H9 (cell line): ENCODE results near the gene TRIB2. TPM values are rescaled to one million over a fixed set of nuclear protein-coding genes. Genes with fewer than 3 reads are reported as not detected.

Experiments
- DNase-seq: peaks from one replicate; pipeline ENCODE4 v3.0.0-alpha.2; 2017
- H2AFZ ChIP-seq: one replicate; pipeline ENCODE4 v1.6.1; 2013; ENCODE audit warnings: mild to moderate bottlenecking, low read length, control low read depth, moderate library complexity
- H2AK5ac ChIP-seq: 2 replicates; pipeline ENCODE4 v1.6.1; 2013; ENCODE audit warnings: low read length, control low read depth, mixed read lengths; ENCODE audit not compliant: insufficient read length
- H2BK120ac ChIP-seq: one replicate; pipeline ENCODE4 v1.6.1; 2013; ENCODE audit warnings: low read depth, mild to moderate bottlenecking, low read length, control low read depth, inconsistent platforms; ENCODE audit not compliant: poor library complexity, severe bottlenecking
- H2BK12ac ChIP-seq: 2 replicates; pipeline ENCODE4 v1.6.1; 2013; ENCODE audit warnings: low read length, control low read depth, mixed read lengths, low read depth; ENCODE audit not compliant: insufficient read length
- H2BK15ac ChIP-seq: 2 replicates; pipeline ENCODE4 v1.6.1; 2013; ENCODE audit warnings: low read depth, low read length, control low read depth
- H2BK20ac ChIP-seq: one replicate; pipeline ENCODE4 v1.6.1; 2013; ENCODE audit warnings: low read depth, mild to moderate bottlenecking, low read length, control low read depth, inconsistent platforms; ENCODE audit not compliant: poor library complexity, severe bottlenecking
- H2BK5ac ChIP-seq: 2 replicates; pipeline ENCODE4 v1.6.1; 2013; ENCODE audit warnings: low read length, control low read depth, mixed read lengths; ENCODE audit not compliant: insufficient read length
- H3K14ac ChIP-seq: 2 replicates; pipeline ENCODE4 v1.6.1; 2013; ENCODE audit warnings: low read length, control low read depth; ENCODE audit not compliant: insufficient read depth
- H3K18ac ChIP-seq: 2 replicates; pipeline ENCODE4 v1.6.1; 2013; ENCODE audit warnings: low read depth, mild to moderate bottlenecking, mixed read lengths, low read length, control low read depth; ENCODE audit not compliant: insufficient read length
- H3K23ac ChIP-seq: 2 replicates; pipeline ENCODE4 v1.6.1; 2013; ENCODE audit warnings: low read length, control low read depth, mixed read lengths, low read depth; ENCODE audit not compliant: insufficient read length
- H3K23me2 ChIP-seq: 2 replicates; pipeline ENCODE4 v1.6.1; 2013; ENCODE audit warnings: low read depth, mild to moderate bottlenecking, mixed read lengths, low read length, control low read depth; ENCODE audit not compliant: insufficient read length, poor library complexity, severe bottlenecking
- H3K27ac ChIP-seq: 2 replicates; pipeline ENCODE4 v1.5.1; 2013; ENCODE audit warnings: low read length, control low read depth, mixed read lengths, low read depth; ENCODE audit not compliant: insufficient read length
- H3K27me3 ChIP-seq: 2 replicates; pipeline ENCODE4 v1.6.1; 2013; ENCODE audit warnings: low read length, control low read depth, inconsistent platforms; ENCODE audit not compliant: insufficient read depth
- H3K4ac ChIP-seq: 2 replicates; pipeline ENCODE4 v1.6.1; 2013; ENCODE audit warnings: low read depth, mild to moderate bottlenecking, control low read depth, inconsistent platforms, low read length, moderate library complexity
- H3K4me1 ChIP-seq: 2 replicates; pipeline ENCODE4 v1.6.1; 2013; ENCODE audit warnings: low read length, control low read depth, inconsistent platforms; ENCODE audit not compliant: insufficient read depth
- H3K4me2 ChIP-seq: 2 replicates; pipeline ENCODE4 v1.6.1; 2013; ENCODE audit warnings: low read length, control low read depth, mixed read lengths; ENCODE audit not compliant: insufficient read length, insufficient read depth
- H3K56ac ChIP-seq: 2 replicates; pipeline ENCODE4 v1.6.1; 2013; ENCODE audit warnings: low read depth, mild to moderate bottlenecking, mixed read lengths, low read length, control low read depth; ENCODE audit not compliant: insufficient read length
- H3K79me1 ChIP-seq: 2 replicates; pipeline ENCODE4 v1.6.1; 2013; ENCODE audit warnings: low read depth, mild to moderate bottlenecking, moderate library complexity, low read length, control low read depth, inconsistent platforms; ENCODE audit not compliant: insufficient read depth, poor library complexity, severe bottlenecking
- H3K79me2 ChIP-seq: 2 replicates; pipeline ENCODE4 v1.6.1; 2013; ENCODE audit warnings: low read length, control low read depth, inconsistent platforms; ENCODE audit not compliant: insufficient read depth
- H3K9ac ChIP-seq: 2 replicates; pipeline ENCODE4 v1.6.1; 2013; ENCODE audit warnings: low read length, control low read depth, mixed read lengths; ENCODE audit not compliant: insufficient read length; ENCODE audit errors: extremely low read depth
- H3K9me3 ChIP-seq: one replicate; pipeline ENCODE4 v1.6.1; 2013; ENCODE audit warnings: low read depth, low read length, inconsistent platforms; ENCODE audit not compliant: control insufficient read depth
- H3T11ph ChIP-seq: one replicate; pipeline ENCODE4 v1.6.1; 2013; ENCODE audit warnings: mild to moderate bottlenecking, low read length, control low read depth, inconsistent platforms
- H4K20me1 ChIP-seq: one replicate; pipeline ENCODE4 v1.6.1; 2013; ENCODE audit not compliant: control insufficient read depth, insufficient read length, insufficient read depth
- H4K5ac ChIP-seq: 2 replicates; pipeline ENCODE4 v1.6.1; 2013; ENCODE audit warnings: low read depth, mild to moderate bottlenecking, mixed read lengths, low read length, control low read depth; ENCODE audit not compliant: insufficient read length
- H4K8ac ChIP-seq: replicated peaks from 2 replicates; pipeline ENCODE4 v1.6.1; 2013; ENCODE audit warnings: low read length, control low read depth, mixed read lengths, low read depth; ENCODE audit not compliant: insufficient read length
- H4K91ac ChIP-seq: 2 replicates; pipeline ENCODE4 v1.6.1; 2013; ENCODE audit warnings: low read depth, mild to moderate bottlenecking, moderate library complexity, mixed read lengths, low read length, control low read depth; ENCODE audit not compliant: insufficient read length
- H3K27ac Mint-ChIP-seq, 3 experiments: 2 replicates in 2 of 3; 3 replicates in 1 of 3; pipeline ENCODE4 v1.8.0; 2020 to 2021; ENCODE audit warnings: mixed read lengths in 3 of 3, mild to moderate bottlenecking in 1 of 3, moderate library complexity in 1 of 3
- H3K27me3 Mint-ChIP-seq: 2 replicates; pipeline ENCODE4 v1.8.0; 2021; ENCODE audit warnings: low read depth, mild to moderate bottlenecking, moderate library complexity, mixed read lengths
- H3K36me3 Mint-ChIP-seq, 3 experiments: 2 replicates in 2 of 3; 3 replicates in 1 of 3; pipeline ENCODE4 v1.8.0; 2020 to 2021; ENCODE audit warnings: low read depth in 3 of 3, mixed read lengths in 3 of 3; ENCODE audit not compliant: insufficient read depth in 1 of 3
- H3K4me1 Mint-ChIP-seq, 2 experiments: 2 replicates each; pipeline ENCODE4 v1.8.0; 2020; ENCODE audit warnings: mixed read lengths in 2 of 2
- H3K4me3 Mint-ChIP-seq, 2 experiments: 2 replicates in 1 of 2; 3 replicates in 1 of 2; pipeline ENCODE4 v1.8.0; 2020 to 2021; ENCODE audit warnings: mild to moderate bottlenecking in 2 of 2, mixed read lengths in 2 of 2, moderate library complexity in 1 of 2
- H3K9me3 Mint-ChIP-seq, 2 experiments: 2 replicates in 1 of 2; 3 replicates in 1 of 2; pipeline ENCODE4 v1.8.0; 2020; ENCODE audit warnings: mild to moderate bottlenecking in 2 of 2, mixed read lengths in 2 of 2, moderate library complexity in 1 of 2
- CTCF ChIP-seq: fragments of 200-600 bp; sonication (generic); conservative IDR thresholded peaks from 3 replicates; pipeline ENCODE4 v1.8.0; 2021; ENCODE audit warnings: antibody characterized with exemption, mild to moderate bottlenecking
- WGBS: extraction: QIAGEN DNeasy Blood & Tissue Kit; methylation state at CpG from one replicate; pipeline ENCODE4 v1.1.7; 2013; ENCODE audit warnings: missing lambda C conversion rate, low lambda C conversion rate, mixed read lengths; ENCODE audit not compliant: insufficient read length; ENCODE audit errors: extremely low coverage; 5-methylcytosine and 5-hydroxymethylcytosine counted together
- total RNA-seq: library from RNA; stranded (reverse); gene quantifications from 2 replicates; pipeline ENCODE4 v1.2.1, GENCODE V29; 2021

Gene TRIB2
- total RNA-seq, 1 experiment from 2014 or later: 41.9 TPM

- Mint-ChIP-seq H3K4me1 (peaks cover 10 to 13% of the 10 kb centered on the region in 2 experiments), H3K4me3 (no peak overlapping the region), H3K9me3 (peaks cover 0 to 10% of the 10 kb centered on the region in 2 experiments; a peak in 4 of 5 replicates), H3K27ac (no peak overlapping the region; a peak in 1 of 7 replicates), H3K36me3 (peaks cover 0 to 6% (median 0%) of the 10 kb centered on the region in 3 experiments; a peak in 3 of 7 replicates), H3K27me3 (peaks cover 8% of the 10 kb centered on the region)
- Histone ChIP-seq H3K79me2 (no peaks in the 10 kb centered on the region), H3K23me2 (no peaks in the 10 kb centered on the region), H2BK15ac (no peak overlapping the region), H3K18ac (no peak overlapping the region), H2BK120ac (no peak overlapping the region), H3K14ac (no peak overlapping the region), H3T11ph (no peak overlapping the region), H3K27me3 (no peaks in the 10 kb centered on the region), H3K4me1 (peaks cover 4% of the 10 kb centered on the region; the same call in 1 of the 2 replicates), H2BK5ac (no peak overlapping the region), H2BK20ac (no peak overlapping the region), H2AFZ (no peak overlapping the region), H3K4me2 (no peak overlapping the region), H3K56ac (no peak overlapping the region), H3K79me1 (no peaks in the 10 kb centered on the region), H4K8ac (no peak overlapping the region), H4K5ac (no peak overlapping the region), H3K23ac (no peak overlapping the region), H3K9me3 (no peaks in the 10 kb centered on the region), H3K27ac (no peak overlapping the region), H4K91ac (no peak overlapping the region), H3K9ac (no peak overlapping the region), H3K4ac (no peak overlapping the region), H2AK5ac (no peak overlapping the region), H4K20me1 (no peaks in the 10 kb centered on the region), H2BK12ac (no peak overlapping the region)
- TF ChIP-seq CTCF: no peak
- no peak for DNase-seq
- WGBS: no CpG with 5 or more reads among the region's 5 CpGs
Observed at GRCh38 chr2:12701786-12702167, 15.0 kb upstream of the TRIB2 start.
